ENCODE measurements around the gene CARD11.
A peak's percentile ranks its signal among the peaks of the same experiment; 100 is the strongest.

CARD11 gene

GRCh38 chr7:2937701-2938513 is 105.8 kb downstream of the CARD11 start:
- DNase-seq, result peak; percentile 1

DNA sequence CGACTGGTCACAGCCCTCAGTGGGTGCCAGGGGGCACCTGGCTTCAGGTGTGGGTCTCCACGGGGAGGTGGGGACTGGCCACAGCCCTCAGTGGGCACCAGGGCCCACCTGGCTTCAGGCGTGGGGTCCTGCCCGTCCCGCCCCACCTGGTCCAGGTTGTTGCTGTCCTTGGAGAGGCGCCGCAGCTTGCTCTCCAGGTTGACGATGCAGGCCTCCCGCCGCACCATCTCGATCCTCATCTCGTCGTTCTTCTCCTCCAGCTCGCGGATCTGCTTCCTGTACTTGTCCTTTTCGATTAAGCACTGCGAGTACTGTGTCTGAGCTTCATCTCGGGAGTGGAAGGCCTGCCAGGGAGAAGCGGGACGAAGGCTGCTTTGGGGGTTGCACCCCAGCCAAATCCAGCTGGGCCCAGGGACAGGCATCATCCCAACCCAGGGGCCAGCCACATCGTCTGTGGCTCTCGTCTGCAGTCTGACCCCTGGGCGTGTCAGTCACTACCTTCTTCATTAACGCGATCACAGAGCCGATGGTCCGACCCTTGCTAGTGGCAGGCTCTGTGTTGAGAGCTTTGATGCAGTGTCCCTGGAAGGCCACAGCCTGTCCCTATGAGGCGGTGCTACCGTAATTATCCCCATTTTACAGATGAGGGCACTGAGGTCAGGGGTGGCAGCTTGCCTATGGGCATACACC is 106.6 kb downstream of the CARD11 start:
- DNase-seq, result no peak

GRCh38 chr7:2936301-2936700 is 107.4 kb downstream of the CARD11 start:
- DNase-seq, result no peak

GRCh38 chr7:2934984-2935740 is 108.5 kb downstream of the CARD11 start:
- no peak for DNase-seq

GRCh38 chr7:2934211-2934731 is 109.4 kb downstream of the CARD11 start:
- no peak for DNase-seq

GRCh38 chr7:2932402-2933251 is 111.0 kb downstream of the CARD11 start:
- DNase-seq, result no peak

- DNase-seq, result no peak
Measured at GRCh38 chr7:2931034-2931415, 112.6 kb downstream of the CARD11 start.

- no peak for DNase-seq
Measured at GRCh38 chr7:2930310-2931033, 113.2 kb downstream of the CARD11 start.

DNA sequence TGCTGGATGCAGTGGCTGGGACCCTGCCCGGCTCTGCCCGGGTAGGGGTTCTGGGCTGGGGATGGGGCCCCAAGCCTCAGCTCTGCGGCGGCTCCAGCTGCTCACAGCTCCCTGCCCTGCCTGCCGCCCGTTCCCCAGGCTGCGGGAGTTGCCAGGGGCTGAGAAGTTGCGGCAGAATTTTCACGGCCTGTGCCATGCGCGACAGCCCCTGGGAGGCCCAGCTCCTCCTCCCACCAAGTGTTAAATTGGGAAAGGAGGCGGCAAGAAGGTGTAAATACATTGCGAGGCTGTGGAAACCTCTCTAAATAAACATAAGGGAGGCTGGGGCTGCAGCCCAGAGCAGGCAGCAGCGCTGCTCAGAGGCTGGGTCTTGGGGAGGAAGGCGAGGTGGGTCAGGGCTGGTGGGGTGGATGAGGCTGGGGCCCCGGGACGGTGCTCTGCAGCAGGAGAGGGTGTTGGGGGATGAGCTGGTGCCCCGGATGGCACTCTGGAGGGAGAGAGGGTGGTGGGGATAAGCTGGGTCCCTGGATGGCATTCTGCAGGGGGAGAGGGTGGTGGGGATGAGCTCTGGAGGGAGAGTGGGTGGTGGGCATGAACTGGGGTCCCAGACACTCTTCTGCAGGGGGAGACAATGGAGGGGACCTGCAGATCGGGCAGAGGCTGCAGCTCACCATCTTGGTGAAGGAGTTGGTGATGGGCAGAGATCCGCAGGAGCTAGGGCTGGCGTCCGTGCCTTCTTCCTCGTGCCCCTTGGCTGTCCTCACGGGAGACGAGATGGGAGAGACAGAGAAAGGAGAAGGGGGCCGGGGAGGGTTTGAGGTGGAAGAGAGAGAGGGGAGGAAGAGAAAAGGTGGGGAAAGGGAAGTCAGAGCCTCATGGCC is 114.1 kb downstream of the CARD11 start:
- no peak for DNase-seq

DNA sequence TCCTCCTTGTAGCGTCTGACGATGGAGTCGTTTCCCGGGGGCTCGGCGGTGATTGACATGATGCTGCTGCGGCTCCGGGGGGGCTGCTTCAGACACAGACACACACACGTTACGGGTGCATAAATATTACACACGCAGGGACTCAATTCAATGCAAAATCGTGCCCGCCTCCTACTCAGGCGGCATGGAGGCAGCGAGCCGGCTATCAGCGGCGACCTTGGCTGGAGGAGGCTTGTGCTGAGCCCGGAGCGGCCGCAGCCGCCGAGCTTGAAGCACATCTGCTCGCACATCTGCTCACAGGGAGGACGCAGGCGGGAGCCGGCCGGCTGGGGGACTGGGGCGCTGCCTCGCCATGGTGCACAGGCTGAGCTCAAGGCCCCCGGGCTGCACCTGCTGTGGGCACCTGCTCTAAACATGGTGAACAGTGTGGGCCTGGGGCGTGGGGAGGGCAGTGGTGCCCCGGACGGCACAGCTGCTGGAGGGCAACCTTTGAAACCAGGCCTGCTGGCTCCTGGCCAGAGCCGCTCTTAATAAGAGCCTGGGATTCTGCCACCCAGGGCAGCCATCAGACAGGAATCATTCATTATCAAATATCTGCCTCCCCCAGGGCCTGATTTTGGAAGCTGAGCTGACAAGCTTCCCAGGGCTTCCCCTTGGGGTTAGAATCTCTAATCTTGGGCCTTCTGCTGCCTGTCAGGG is 114.9 kb downstream of the CARD11 start:
- DNase-seq, result no peak

- no peak for DNase-seq
Measured at GRCh38 chr7:2928256-2928612, 115.4 kb downstream of the CARD11 start.

DNA sequence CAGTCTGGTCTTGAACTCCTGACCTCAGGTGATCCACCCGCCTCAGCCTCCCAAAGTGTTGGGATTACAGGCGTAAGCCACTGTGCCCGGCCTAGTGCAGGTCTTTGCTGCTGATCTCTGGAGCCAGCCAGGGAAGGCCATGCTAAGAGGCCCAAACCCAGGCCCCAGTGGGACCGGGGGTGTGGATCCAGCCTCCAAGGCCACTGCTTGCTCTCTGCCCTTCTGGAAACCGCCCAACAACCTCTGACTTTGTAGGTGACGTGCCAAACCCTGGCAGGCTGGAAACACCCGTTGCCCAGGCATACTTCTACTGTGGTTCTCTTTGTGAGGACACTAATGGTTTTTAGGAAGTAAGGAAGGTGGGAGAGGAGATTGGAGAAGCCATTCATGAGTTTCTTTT is 116.1 kb downstream of the CARD11 start:
- no peak for DNase-seq

DNA sequence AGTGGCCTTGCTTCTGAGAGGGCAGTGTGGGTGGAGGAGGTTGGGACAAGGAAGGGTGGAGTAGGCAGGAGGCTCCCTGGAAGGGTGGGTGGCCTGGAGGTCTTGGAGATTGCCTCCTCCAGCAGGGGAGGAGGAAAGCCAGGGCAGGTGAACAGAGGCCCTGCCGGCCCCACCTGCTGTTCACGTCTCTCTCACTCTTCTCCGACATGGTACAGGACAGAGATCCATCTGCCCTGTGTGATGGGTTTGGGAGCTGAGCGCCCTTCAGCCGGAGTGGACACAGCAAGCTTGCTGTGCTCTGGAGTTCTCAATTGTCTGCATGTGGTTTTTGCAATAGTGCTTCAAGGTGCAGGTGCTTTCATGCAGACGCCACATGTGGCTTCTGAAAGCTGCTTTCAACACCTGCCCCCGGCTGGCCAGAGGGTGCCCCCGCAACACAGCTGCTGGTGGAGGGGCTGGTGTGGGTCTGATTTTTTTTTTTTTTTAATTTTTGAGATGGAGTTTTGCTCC is 116.7 kb downstream of the CARD11 start:
- no peak for DNase-seq

DNA sequence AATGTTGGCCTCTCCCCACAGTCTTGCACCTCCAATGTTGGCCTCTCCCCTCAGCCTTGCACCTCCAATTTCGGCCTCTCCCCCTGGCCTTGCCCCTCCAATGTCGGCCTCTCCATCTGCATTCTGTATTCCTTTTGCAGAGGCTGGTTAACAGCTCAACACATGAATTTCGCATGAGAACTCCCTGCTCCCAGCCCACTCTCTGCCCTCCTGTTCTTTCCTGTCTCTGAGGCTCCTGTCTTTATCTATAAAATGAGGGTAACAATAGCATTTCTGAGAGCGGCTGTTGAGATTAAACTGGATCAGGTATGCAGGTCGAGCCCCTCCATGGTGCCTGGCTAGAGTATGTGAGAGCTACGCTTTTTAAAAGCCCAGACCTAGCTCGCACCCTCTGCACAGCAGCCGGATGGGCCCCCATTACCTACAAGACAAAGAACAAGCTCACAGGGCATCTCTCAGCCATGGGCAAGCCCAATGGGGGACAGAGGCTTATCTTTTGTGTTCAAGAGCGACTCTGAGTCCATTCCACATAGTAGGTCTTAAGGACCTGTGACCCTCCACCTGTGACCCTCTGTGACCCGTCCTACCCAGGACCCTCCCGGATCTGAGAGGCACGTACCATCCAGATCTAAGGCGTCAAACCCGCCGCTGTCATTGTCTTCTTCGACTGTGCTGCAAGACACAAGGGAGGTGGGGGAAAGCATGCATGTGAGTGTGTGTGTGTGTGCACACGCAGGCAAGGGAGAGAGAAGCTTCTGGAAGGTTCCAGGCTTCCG is 117.4 kb downstream of the CARD11 start:
- DNase-seq, result no peak

DNA sequence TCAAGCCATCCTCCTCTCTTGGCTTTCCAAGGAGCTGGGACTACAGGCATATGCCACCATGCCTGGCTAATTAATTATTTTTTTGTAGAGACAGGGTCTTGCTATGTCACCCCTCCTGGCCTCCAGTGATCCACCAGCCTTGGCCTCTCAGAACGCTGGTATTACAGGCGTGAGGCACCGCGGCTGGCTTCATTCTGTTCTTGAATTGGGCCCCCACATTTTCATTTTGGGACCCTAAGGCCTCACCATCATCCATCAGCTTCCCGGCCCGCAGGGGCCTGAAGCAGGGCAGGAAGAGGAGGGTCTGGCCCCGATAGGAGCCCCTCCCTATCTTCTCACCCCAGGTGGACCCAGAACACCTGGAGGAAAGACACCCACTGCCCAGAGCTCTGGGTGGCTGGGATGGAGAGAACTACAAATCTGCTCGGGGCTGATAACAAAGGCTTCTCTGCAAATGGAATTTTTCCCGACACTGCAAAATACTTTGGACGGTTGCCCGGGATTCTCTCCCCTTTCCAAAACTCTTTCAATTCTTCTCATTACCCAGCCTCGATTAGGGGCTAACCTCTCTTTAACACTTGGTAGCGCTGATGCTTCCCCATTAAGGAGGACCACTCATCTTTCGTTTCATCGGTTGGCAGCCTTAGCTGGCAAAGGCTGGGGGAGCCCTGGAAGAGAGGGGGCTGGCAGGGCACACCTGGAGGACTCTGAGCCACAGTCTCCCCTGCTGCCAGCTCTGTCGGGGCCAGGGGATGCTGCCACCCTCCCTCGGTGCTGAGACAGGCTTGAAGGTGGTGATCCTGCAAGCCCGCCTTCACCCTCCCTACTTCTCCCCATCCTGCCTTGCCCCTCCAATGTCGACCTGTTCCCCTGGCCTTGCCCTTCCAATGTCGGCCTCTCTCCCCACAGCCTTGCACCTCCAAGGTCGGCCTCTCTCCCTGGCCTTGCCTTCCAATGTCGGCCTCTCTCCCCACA is 118.5 kb downstream of the CARD11 start:
- no peak for DNase-seq

GRCh38 chr7:2923886-2924574 is 119.6 kb downstream of the CARD11 start:
- DNase-seq, result no peak

GRCh38 chr7:2923291-2923781 is 120.3 kb downstream of the CARD11 start:
- no peak for DNase-seq
